HG02588 (cell line): ENCODE data around the gene FBXO48.

Experiments
- ATAC-seq: cut with Tn5 transposase; IDR thresholded peaks from one replicate; pipeline ENCODE4 v1.9.1; 2021; ENCODE audit warnings: mild to moderate bottlenecking, moderate library complexity; ENCODE audit not compliant: unreplicated experiment

The FBXO48 gene

DNA sequence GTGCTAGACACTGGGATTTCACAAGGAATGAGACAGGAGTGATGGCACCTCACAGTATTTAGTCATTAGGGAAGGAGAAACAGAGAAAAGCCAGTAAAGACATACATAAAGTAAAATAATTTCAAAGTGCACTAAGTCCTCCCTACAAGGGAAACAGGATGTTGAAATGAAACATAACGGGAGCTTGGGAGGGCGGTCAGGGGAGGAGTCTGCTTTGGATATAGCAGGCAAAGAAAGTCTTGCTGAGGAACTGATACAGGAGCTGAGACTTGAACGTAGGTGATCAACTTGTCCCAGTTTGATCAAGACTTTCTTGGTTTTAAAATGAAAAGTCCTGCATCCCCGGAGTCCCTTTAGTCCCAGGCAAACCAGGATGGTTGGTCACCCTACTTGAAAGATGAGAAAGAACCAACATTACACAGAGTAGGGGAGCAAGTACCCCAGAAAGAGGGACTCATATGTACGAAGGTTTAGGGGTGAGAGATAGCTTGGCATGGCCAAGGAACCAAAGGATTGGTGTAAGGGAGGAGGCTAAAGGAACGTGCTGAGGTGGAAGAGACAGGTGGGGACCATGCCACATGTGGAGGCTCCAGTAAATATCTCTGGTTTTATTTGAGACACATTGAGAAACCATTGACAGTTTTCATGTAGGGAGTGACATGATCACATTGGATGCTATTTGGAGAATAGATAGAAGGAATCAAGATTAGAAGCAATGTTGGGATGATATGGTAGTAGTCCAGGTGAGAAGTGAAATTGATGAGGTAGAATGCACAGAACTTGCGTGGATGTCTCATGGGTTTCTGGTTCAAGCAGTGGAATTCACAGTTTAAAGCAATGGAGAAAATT, 28.4 kb downstream of the FBXO48 start:
- no peak for ATAC-seq

GRCh38 chr2:68436270-68436669, 30.8 kb downstream of the FBXO48 start:
- no peak for ATAC-seq

- ATAC-seq = no peak
These were observed 31.5 kb downstream of the FBXO48 start for GRCh38 chr2:68435615-68436014.

DNA sequence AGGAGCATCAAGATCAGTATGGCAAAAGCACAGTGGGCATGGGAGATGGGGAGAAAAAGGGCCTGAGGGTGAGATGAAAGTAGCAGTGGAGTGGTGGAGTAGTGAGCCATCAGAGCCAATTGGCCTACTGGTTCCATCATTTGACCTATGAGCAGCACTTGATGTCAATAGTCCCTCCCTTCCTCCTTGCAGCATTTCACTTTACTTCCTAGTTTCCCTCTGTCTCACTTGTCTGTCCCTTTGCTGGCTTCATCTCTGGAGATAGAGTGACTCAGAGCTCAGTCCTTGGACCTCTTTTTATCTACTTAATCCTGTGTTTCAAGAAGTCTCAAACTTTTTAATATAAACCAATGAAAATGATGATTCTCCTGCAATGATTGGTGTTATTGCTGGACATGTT, 32.1 kb downstream of the FBXO48 start:
- ATAC-seq = no peak

GRCh38 chr2:68432696-68433658, 34.1 kb downstream of the FBXO48 start:
- no peak for ATAC-seq

- no peak for ATAC-seq
These were observed 35.6 kb downstream of the FBXO48 start for GRCh38 chr2:68431316-68431972.

GRCh38 chr2:68429311-68429826, 37.7 kb downstream of the FBXO48 start:
- no peak for ATAC-seq

DNA sequence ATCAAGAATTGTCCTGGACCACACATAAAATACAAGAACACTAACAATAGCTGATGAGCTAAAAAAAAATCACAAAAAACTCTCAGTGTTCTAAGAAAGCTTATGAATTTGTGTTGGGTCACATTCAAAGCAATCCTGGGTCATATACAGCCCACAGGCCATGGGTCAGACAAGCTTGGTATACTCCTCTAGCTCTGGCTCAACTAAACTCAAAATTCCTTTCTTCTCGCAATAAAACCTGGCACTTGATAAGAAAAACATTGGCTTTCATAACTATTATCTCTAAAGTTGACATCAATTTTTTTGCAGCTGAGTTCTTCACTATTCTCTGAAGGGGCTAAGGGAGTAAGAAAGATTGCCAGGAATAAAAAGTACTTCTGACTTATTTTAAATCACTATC, 38.3 kb downstream of the FBXO48 start:
- no peak for ATAC-seq

- no peak for ATAC-seq
These were observed 39.0 kb downstream of the FBXO48 start for GRCh38 chr2:68428126-68428525.

- no peak for ATAC-seq
These were observed 40.1 kb downstream of the FBXO48 start for GRCh38 chr2:68426848-68427579.

GRCh38 chr2:68426446-68426845, 40.6 kb downstream of the FBXO48 start:
- ATAC-seq = no peak

GRCh38 chr2:68425503-68425902, 41.6 kb downstream of the FBXO48 start:
- no peak for ATAC-seq

GRCh38 chr2:68423966-68424650, 43.0 kb downstream of the FBXO48 start:
- peak; percentile 81 for ATAC-seq

- no peak for ATAC-seq
These were observed 46.7 kb downstream of the FBXO48 start for GRCh38 chr2:68420254-68420910.

DNA sequence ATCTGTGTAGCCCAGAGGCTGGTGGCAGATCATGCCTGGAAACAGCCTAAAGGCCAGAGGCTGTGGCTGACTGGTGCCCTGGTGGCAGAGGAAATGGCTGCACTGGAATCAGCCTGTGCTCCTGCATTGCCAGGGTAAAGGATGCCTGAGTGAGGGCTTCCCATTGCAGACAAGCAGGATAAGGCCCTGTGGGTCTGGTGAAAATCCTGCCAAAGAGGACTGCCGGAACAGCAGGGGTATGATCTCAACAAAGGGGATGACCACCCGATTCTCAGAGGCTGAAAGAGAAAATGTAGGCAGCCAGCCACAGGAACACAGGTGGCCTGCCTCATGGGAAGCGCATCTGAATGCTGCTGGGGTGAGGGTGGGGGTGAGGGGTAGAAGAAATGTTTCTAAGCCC, 48.2 kb downstream of the FBXO48 start:
- no peak for ATAC-seq

GRCh38 chr2:68418419-68418818, 48.7 kb downstream of the FBXO48 start:
- ATAC-seq = no peak

DNA sequence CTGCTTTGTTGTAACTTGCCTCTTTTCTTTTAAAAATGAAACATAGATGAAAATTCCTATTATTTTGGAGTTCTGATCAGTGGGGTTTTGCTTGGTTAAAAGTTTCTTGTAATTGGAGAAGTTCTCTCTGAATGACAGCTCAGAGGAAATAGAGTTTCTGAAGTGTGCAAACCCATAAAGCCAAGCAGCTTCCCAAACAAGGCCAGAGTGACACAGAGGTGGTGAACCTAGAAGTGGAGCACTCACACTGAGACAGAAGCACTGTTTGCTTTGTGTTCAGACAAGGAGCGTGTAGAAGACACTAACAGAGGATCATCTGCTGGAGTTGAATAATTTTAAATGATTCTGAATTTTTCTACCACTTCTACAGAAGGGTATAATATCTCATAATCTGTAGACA, 49.2 kb downstream of the FBXO48 start:
- no peak for ATAC-seq

DNA sequence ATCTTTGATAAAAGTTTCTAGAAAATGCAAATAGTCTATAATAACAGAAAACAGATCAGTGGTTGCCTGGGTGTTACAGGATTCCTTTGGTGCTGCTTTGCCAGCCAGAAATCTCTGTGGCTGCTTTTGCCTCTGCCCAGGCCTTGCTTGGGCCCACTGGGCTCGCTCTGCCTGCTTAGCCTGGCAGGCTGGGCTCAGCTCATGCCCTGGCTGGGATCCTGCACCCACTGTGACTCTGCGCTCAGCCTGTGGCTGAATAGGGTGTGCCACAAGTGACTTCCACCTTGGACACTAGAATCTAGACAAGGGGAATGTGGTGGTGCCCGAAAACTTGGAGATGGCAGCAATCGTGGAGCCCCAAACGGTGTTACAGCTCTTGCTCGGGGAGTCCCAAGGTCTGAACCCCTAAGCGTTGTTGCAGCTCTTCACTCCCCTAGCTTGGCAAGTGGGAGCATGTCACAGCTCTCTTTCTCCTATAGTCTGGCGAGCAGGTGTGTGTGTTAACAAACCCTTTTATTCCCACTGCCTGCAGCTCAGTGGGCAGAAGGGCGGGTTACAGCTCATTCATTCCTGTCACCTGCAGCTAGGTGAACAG, 50.9 kb downstream of the FBXO48 start:
- ATAC-seq = no peak

DNA sequence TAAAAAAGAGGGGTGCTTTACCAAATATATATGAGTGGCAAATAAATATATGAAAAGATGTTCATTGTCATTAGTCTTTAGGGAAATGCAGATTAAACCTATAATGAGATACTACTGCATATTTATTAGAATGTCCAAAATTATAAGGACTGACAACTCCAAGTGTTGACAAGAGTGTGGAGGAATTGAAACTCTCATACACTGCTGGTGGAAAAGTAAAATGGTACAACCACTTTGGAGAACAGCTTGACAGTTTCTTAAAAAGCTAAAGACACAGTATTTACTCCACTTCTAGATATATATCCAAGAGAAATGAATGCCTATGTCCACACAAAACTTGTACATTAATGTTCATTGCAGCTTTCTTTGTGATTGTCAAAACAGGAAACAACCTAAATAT, 51.6 kb downstream of the FBXO48 start:
- no peak for ATAC-seq
